HUES6 (cell line): Measurements from ENCODE around the gene SP110.

Experiments
- H3K27ac ChIP-seq: 2 replicates; pipeline ENCODE4 v1.7.0; 2013; ENCODE audit warnings: low read depth, mild to moderate bottlenecking, low read length, inconsistent platforms
- H3K27me3 ChIP-seq: 2 replicates; pipeline ENCODE4 v1.6.1; 2013; ENCODE audit warnings: low read length; ENCODE audit not compliant: control insufficient read depth, insufficient read depth
- H3K36me3 ChIP-seq: 2 replicates; pipeline ENCODE4 v1.6.1; 2013; ENCODE audit warnings: low read length; ENCODE audit not compliant: control insufficient read depth, insufficient read depth
- H3K4me1 ChIP-seq: 2 replicates; pipeline ENCODE4 v1.6.1; 2013; ENCODE audit warnings: low read length; ENCODE audit not compliant: control insufficient read depth, insufficient read depth
- H3K4me3 ChIP-seq: 2 replicates; pipeline ENCODE4 v1.5.1; 2013; ENCODE audit warnings: low read depth, low read length
- H3K9ac ChIP-seq: one replicate; pipeline ENCODE4 v1.6.1; 2013; ENCODE audit warnings: mild to moderate bottlenecking, low read length
- H3K9me3 ChIP-seq: 2 replicates; pipeline ENCODE4 v1.6.1; 2013; ENCODE audit warnings: low read depth, low read length; ENCODE audit not compliant: control insufficient read depth, insufficient read depth

The SP110 gene

DNA sequence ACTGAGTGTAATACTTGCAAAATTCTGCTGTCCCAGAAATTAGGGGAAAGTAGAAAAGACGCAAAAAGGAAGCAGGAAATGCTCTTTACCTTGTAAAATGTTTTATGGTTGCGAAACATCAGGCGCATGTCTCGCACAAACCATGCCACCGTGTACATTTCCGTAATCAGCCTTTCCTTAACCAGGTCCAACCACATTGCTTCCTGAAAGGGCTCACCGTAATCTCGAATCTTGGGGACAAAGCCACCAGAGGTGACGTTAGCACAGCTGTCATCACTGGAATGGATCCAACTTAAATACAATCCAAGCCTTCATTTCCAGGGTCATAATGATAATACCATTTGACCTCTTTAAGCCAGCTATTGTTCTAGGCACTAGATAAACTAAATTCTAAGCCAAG lies 49.3 kb downstream of the SP110 start:
- Histone ChIP-seq H3K4me3 (no peak overlapping the region), H3K4me1 (no peaks in the 10 kb centered on the region), H3K27me3 (no peaks in the 10 kb centered on the region), H3K27ac (no peak overlapping the region), H3K9me3 (no peaks in the 10 kb centered on the region), H3K36me3 (no peaks in the 10 kb centered on the region), H3K9ac (no peak overlapping the region)

DNA sequence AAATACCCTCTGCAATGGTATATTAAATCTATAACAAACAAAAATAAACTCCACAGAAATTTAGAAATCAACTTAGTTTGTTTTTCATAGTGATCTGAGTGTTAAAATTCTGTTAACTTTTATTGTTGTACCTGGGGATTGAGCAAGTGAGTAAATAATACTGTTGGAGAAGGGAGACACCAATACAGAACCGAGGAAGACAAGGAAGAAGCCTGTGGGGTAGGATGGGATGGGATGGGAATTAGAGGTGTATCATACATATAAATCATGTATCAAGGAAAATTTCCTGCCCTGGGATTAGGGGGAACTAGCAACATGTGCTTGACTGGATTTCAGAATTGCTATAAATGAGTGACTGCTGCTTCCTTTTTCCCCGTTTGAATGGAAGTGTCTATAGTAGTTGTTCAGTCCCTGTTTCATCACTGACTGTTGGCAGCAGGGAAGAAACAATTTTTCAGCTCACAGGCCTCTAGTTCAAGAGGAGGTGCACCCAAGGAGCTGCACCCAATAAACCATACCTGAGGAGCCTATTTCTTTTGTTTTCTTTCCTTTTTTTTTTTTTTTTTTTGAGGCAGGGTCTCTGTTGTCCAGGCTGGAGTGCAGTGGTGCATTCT lies 53.1 kb downstream of the SP110 start:
- no peak overlapping the region for H3K4me3 ChIP-seq
- H3K9ac ChIP-seq = no peak overlapping the region
- no peaks in the 10 kb centered on the region for H3K4me1 ChIP-seq
- H3K27ac ChIP-seq = no peak overlapping the region
- no peaks in the 10 kb centered on the region for H3K36me3 ChIP-seq
- no peaks in the 10 kb centered on the region for H3K9me3 ChIP-seq
- no peaks in the 10 kb centered on the region for H3K27me3 ChIP-seq

DNA sequence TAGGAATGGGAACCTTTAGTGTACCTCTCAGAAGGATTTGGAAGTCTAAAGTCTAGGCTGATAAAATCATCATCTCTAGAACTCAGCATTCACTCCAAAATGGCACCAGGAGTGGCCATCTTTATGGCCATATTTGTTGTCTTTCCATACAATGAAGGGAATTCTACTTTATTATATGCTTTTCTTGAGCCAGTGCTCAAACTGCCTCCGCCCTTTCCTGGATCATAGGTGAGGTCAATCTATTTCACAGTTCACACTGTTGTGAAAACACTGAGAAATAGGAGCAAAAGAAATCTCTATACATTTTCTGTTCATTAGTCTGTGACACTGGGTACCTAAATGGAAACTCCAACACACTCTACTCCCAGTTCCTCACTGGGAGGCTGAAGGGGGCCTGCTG lies 55.6 kb downstream of the SP110 start:
- Histone ChIP-seq H3K9ac (no peak overlapping the region), H3K4me1 (no peaks in the 10 kb centered on the region), H3K36me3 (no peaks in the 10 kb centered on the region), H3K27ac (no peak overlapping the region), H3K4me3 (no peak overlapping the region), H3K9me3 (no peaks in the 10 kb centered on the region), H3K27me3 (no peaks in the 10 kb centered on the region)

DNA sequence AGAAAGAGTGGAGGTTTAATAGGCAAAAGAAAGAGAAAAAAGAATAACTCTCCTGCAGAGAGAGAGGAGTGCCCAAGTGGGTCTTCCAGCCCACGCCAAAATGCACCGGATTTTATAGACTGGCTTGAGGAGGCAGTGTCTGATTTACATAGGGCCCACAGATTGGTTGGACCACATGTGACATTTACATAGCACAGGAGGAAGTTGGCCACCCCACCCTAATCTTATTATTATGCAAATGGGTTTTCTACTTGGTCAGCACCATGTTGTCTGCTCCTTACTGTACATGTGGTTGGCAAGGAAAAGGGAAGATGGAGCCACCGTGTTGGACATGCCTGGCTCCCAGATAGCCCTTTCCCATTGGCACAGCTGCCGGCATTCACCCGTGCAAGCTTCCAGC lies 56.8 kb downstream of the SP110 start:
- Histone ChIP-seq H3K27ac (no peak overlapping the region), H3K9me3 (peaks cover 6% of the 10 kb centered on the region; the same call in 1 of the 2 replicates)

DNA sequence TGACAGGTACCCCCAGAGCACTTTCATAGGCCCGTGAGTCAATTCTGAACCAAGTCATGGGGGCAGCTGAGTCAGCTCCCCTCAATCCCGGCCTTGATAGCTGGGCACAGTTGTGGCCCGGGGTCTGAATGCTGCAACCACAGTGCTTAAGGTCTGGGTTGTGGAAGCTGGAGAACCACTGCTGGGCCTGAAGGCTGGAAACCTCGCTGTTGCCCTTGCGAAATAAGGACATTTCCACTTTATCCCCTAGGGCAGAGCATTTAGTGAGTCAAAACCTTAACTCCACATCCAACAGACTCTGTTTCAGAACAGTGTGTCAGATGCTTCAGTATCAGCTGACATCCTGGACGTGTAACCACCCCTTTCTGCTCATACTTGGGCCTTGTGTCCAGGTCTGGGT lies 58.6 kb downstream of the SP110 start:
- no peaks in the 10 kb centered on the region for H3K4me1 ChIP-seq
- no peaks in the 10 kb centered on the region for H3K27me3 ChIP-seq
- no peak overlapping the region for H3K27ac ChIP-seq
- H3K9ac ChIP-seq = no peak overlapping the region
- H3K36me3 ChIP-seq = no peaks in the 10 kb centered on the region
- peaks cover 6% of the 10 kb centered on the region; the same call in 1 of the 2 replicates for H3K9me3 ChIP-seq
- H3K4me3 ChIP-seq = no peak overlapping the region

More for the DNA sequence above, 56.8 kb downstream of the SP110 start:
- Histone ChIP-seq H3K4me1 (no peaks in the 10 kb centered on the region), H3K4me3 (no peak overlapping the region), H3K27me3 (no peaks in the 10 kb centered on the region), H3K9ac (no peak overlapping the region), H3K36me3 (no peaks in the 10 kb centered on the region)

DNA sequence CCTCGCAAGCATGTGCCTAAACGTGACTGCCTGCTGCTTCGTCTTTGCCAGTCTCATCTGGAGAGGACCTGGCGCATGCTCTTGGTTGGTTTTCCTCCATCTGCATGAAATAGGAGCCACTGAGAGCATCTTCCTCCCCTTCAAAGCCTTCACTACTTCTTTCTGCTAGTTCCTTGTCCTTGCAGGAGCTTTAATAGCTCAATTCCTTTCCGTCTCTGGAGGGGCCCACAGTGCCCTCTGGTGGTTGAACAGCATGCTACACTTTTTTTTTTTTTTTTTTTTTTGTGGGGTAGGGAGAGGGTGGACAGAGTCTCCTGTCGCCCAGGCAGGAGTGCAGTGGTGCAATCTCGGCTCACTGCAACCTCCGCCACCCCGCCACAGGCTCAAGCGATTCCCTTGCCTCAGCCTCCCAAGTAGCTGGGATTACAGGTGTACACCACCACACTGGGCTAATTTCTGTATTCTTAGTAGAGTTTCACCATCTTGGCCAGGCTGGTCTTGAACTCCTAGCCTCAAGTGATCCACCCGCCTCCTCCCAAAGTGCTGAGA lies 59.6 kb downstream of the SP110 start:
- peaks cover 6% of the 10 kb centered on the region; the same call in 1 of the 2 replicates for H3K9me3 ChIP-seq
- no peak overlapping the region for H3K9ac ChIP-seq
- H3K36me3 ChIP-seq = no peaks in the 10 kb centered on the region
- H3K27ac ChIP-seq = no peak overlapping the region
- no peaks in the 10 kb centered on the region for H3K27me3 ChIP-seq
- no peaks in the 10 kb centered on the region for H3K4me1 ChIP-seq
- H3K4me3 ChIP-seq = no peak overlapping the region

DNA sequence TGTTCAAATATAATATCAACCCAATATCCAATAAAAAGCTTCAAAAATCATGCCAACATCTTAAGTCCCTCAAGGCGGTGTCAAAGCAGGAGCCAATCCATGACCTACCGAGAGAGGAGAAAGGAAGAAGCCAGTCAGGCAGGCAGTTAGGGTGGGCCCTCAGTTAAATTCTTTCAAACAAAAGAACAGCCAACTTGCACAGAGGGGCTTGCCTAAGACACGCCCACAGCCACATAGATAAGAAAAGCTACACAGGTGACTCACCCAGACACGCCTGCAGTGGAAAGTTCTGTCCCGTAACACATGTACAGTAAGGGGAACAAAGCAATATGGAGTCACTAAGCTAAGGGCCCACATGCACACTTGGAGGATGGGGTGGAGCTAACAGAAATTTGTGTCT lies 61.3 kb downstream of the SP110 start:
- Histone ChIP-seq H3K27me3 (no peaks in the 10 kb centered on the region), H3K36me3 (no peaks in the 10 kb centered on the region), H3K27ac (no peak overlapping the region), H3K4me3 (no peak overlapping the region), H3K9ac (no peak overlapping the region), H3K9me3 (peaks cover 6% of the 10 kb centered on the region; the same call in 1 of the 2 replicates), H3K4me1 (no peaks in the 10 kb centered on the region)

DNA sequence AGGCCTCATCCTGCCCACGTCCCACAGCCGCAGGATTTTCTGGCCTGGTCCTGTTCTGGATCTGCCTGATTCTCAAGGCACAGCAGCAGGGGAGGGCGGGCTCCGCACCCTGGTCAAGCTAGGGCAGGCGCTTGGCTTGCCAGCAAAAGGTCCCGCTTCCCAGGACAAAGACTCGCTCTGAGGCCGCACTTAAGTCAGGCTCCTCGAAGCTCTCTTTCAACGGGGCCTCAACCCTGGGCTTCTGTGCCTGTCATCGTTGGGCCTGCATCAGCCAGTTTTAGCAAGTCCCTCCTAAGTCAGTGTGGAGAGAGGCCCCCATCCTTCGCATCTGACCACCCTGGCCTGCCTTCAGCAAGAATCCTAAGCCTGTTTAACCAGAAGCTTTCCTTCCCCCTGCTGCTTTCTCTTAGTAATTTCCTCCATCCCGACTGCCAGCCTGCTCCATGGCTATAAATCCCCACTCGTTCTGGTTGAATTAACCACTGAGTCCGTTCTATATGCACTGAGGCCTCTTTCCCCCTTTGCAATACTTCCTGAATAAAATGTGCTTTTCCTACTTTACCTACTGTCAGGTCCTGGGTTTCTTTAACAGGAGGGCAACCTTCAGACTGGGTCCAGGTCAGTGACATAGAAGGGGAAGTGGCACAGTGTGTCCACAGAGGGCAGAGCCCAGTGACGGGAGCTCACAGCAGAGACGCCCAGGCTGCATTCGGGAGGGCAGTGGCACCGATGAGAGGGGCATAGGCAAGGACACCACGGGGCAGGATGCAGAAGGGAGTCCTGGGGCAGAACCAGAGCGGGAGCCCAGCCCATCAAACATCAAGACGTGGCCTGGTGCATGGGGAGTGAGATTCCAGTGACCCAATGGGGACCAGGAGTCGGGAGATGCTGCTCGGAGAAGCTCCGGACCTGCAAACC lies 62.7 kb downstream of the SP110 start:
- H3K4me1 ChIP-seq = no peaks in the 10 kb centered on the region
- no peaks in the 10 kb centered on the region for H3K36me3 ChIP-seq
- H3K9ac ChIP-seq = no peak overlapping the region
- H3K27me3 ChIP-seq = no peaks in the 10 kb centered on the region
- no peak overlapping the region for H3K27ac ChIP-seq
- H3K9me3 ChIP-seq = peaks cover 11% of the 10 kb centered on the region
- no peak overlapping the region for H3K4me3 ChIP-seq

DNA sequence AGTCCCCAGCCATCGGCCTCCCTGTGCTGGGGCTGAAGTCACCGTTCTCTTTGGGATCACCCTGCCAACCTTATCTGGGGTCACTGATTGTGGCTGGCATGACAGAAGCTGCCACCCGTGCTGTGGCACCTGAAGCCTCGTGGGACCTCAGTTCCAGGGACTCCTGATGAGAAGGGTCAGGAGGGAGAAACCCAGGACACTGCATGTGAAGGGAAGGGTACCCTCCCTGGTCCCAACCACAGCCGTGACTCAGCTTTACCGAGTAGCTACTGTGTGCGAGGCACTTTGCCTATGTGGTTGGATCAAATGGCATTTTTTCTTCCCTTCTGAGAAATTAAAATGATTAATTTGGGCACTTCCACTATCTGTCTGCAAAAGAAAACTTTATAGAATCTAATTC lies 64.4 kb downstream of the SP110 start:
- H3K4me1 ChIP-seq = no peaks in the 10 kb centered on the region
- H3K9me3 ChIP-seq = peaks cover 11% of the 10 kb centered on the region
- H3K9ac ChIP-seq = no peak overlapping the region
- no peak overlapping the region for H3K27ac ChIP-seq
- no peaks in the 10 kb centered on the region for H3K36me3 ChIP-seq
- H3K4me3 ChIP-seq = no peak overlapping the region
- no peaks in the 10 kb centered on the region for H3K27me3 ChIP-seq

DNA sequence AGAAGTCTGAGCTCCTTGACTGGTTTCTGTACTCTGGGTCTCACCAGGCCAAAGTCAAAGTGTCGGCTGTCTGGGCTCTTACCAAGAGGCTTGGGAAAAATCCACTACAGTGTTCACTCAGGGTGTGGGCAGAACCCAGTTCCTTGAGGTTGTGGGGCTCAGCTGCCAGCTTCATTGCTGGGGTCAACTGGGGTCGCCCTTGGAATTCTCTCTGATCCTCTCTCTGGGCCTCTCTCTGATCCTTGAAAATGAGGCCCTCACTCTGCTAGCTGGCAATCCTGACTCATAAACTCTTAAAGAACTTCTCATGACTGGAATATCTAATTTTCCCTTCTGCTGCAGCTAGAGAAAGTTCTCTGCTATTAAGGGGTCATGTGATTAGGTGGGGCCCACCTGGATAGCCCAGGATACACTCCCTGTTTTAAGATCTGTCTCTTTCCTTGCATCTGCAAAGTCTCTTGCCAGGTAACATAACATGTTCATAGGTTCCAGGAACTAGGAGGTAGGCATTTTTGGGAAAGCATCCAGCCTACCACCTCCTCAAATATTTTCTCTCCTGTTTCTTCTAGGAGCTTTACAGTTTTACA lies 66.3 kb downstream of the SP110 start:
- Histone ChIP-seq H3K36me3 (no peaks in the 10 kb centered on the region), H3K27me3 (no peaks in the 10 kb centered on the region), H3K9ac (no peak overlapping the region), H3K4me1 (no peaks in the 10 kb centered on the region), H3K9me3 (peaks cover 9% of the 10 kb centered on the region), H3K4me3 (no peak overlapping the region), H3K27ac (no peak overlapping the region)

DNA sequence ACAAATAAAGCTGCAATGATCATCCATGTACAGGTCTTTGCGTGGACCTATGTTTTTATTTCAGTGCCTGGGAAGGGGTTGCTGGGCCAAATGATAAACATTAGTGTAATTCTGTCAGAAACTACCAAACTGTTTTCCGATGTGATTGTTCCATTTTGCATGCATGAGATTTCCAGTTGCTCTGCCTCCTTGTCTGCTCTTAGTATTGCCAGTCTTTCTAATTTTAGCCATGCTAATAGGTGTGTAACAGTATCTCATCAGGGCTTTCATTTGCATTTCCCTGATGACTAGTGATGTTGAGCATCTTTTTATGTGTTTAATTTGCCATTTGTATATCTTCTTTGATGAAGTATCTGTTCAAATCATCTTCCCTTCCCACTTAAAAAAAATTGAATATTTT lies 67.5 kb downstream of the SP110 start:
- Histone ChIP-seq H3K36me3 (no peaks in the 10 kb centered on the region), H3K4me1 (no peaks in the 10 kb centered on the region), H3K9me3 (peaks cover 5% of the 10 kb centered on the region; the same call in 1 of the 2 replicates), H3K9ac (no peak overlapping the region), H3K27me3 (no peaks in the 10 kb centered on the region), H3K27ac (no peak overlapping the region), H3K4me3 (no peak overlapping the region)
